Smooth muscle cell (in vitro differentiated cells): Measurements from ENCODE around the gene KLHL17. TPM values are rescaled to one million over a fixed set of nuclear protein-coding genes. Genes with fewer than 3 reads are reported as not detected.

Experiments
- DNase-seq: peaks from one replicate; lab custom pipeline; 2025; ENCODE audit not compliant: unreplicated experiment; lab: John Stamatoyannopoulos, UW
- H2AFZ ChIP-seq: fragments of 200-600 bp; sonication (generic); 2 replicates; pipeline ENCODE4 v1.6.0; 2016; ENCODE audit warnings: antibody characterized with exemption, low read depth, mild to moderate bottlenecking
- H3F3A ChIP-seq: fragments of 200-600 bp; sonication (generic); 2 replicates; pipeline ENCODE4 v1.6.0; 2017; ENCODE audit warnings: antibody characterized with exemption, low read depth
- H3K27ac ChIP-seq: fragments of 200-600 bp; sonication (generic); 2 replicates; pipeline ENCODE4 v1.5.1; 2016; ENCODE audit warnings: low read depth, mild to moderate bottlenecking
- H3K27me3 ChIP-seq: fragments of 200-600 bp; sonication (generic); 2 replicates; pipeline ENCODE4 v1.6.1; 2016; ENCODE audit warnings: low read depth, mild to moderate bottlenecking
- H3K36me3 ChIP-seq: fragments of 200-600 bp; sonication (generic); 2 replicates; pipeline ENCODE4 v1.5.1; 2016; ENCODE audit warnings: low read depth
- H3K4me1 ChIP-seq: fragments of 200-600 bp; sonication (generic); 2 replicates; pipeline ENCODE4 v1.5.1; 2016; ENCODE audit warnings: low read depth
- H3K4me2 ChIP-seq: fragments of 200-600 bp; sonication (generic); 2 replicates; pipeline ENCODE4 v1.6.0; 2016; ENCODE audit warnings: mild to moderate bottlenecking
- H3K4me3 ChIP-seq: fragments of 200-600 bp; sonication (generic); 2 replicates; pipeline ENCODE4 v1.5.1; 2016; ENCODE audit warnings: mild to moderate bottlenecking
- H3K79me2 ChIP-seq: fragments of 200-600 bp; sonication (generic); 2 replicates; pipeline ENCODE4 v1.6.0; 2016; ENCODE audit warnings: low read depth, mild to moderate bottlenecking
- H3K9ac ChIP-seq: fragments of 200-600 bp; sonication (generic); 2 replicates; pipeline ENCODE4 v1.6.0; 2016; ENCODE audit warnings: low read depth
- H3K9me3 ChIP-seq: fragments of 200-600 bp; sonication (generic); replicated peaks from 2 replicates; pipeline ENCODE4 v1.5.1; 2016; ENCODE audit warnings: low read depth
- H4K20me1 ChIP-seq: fragments of 200-600 bp; sonication (generic); 2 replicates; pipeline ENCODE4 v1.6.0; 2016; ENCODE audit warnings: low read depth
- WGBS: methylation state at CpG from one replicate; pipeline ENCODE4 v1.1.7; 2016; ENCODE audit warnings: low lambda C conversion rate; 5-methylcytosine and 5-hydroxymethylcytosine counted together
- polyA plus RNA-seq: library from polyadenylated mRNA; unstranded; fragments of >200 nt; fragmentation: Nextera tagmentation; extraction: Ambion mirVana; gene quantifications from 2 replicates; pipeline ENCODE4 v1.2.1, GENCODE V29; 2016
- total RNA-seq: library from RNA; depleted of rRNA; stranded (reverse); fragments of >200 nt; gene quantifications from 2 replicates; pipeline ENCODE4 v1.2.3, GENCODE V29; 2014
- TF ChIP-seq, protein P1 (sequence below): fragments of 200-600 bp; sonication (generic); IDR thresholded peaks from 2 replicates; pipeline ENCODE4 v1.5.1; 2017; ENCODE audit warnings: borderline replicate concordance, mild to moderate bottlenecking, antibody characterized with exemption; ENCODE audit not compliant: insufficient read depth, poor library complexity, severe bottlenecking

The KLHL17 gene
- total and polyA plus RNA-seq, 2 experiments from 2014 or later: 10.2 to 29.9 TPM

DNA sequence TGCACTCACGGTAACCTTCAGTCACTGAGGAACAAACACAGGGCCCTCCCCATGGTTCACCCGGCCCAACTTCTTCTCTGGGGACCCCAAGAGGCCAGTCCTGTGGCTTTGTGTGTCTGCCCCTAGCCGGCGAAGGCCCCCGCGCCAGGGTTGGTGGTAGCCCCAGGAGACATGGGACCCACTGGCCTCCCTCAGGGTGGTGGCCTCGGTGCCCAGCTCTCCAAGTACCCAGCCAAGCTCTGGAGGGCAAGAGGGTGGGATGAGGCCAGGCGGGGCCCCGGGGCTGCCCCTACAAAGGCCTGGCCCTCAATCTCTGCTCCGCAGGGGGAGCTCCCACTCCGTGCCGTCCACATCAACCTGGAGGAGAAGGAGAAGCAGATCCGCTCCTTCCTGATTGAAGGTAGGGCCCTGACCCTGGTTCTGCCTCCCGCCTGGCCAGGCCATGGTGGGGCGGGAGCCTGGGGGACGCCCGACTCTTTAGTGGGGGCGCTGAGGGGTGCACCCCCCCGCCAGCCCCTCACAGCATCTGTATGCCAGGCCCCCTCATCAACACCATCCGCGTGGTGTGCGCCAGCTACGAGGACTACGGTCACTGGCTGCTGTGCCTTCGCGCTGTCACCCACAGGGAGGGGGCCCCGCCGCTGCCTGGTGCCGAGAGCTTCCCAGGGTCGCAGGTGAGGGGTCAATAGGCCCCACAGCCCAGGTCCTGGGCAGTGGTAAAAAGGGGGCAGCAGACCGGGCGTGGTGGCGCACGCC lies 11.5 kb downstream of the KLHL17 start:
- H3K36me3 ChIP-seq: no peaks in the 10 kb centered on the region
- TF ChIP-seq, protein P1, sequence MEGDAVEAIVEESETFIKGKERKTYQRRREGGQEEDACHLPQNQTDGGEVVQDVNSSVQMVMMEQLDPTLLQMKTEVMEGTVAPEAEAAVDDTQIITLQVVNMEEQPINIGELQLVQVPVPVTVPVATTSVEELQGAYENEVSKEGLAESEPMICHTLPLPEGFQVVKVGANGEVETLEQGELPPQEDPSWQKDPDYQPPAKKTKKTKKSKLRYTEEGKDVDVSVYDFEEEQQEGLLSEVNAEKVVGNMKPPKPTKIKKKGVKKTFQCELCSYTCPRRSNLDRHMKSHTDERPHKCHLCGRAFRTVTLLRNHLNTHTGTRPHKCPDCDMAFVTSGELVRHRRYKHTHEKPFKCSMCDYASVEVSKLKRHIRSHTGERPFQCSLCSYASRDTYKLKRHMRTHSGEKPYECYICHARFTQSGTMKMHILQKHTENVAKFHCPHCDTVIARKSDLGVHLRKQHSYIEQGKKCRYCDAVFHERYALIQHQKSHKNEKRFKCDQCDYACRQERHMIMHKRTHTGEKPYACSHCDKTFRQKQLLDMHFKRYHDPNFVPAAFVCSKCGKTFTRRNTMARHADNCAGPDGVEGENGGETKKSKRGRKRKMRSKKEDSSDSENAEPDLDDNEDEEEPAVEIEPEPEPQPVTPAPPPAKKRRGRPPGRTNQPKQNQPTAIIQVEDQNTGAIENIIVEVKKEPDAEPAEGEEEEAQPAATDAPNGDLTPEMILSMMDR: no peak
- no peak overlapping the region for H3K9ac ChIP-seq
- DNase-seq: no peak
- no peaks in the 10 kb centered on the region for H3F3A ChIP-seq
- H3K4me2 ChIP-seq: no peak overlapping the region
- H3K4me3 ChIP-seq: no peak overlapping the region
- H3K4me1 ChIP-seq: no peaks in the 10 kb centered on the region
- H2AFZ ChIP-seq: no peak overlapping the region
- no peaks in the 10 kb centered on the region for H4K20me1 ChIP-seq
- H3K27me3 ChIP-seq: peaks cover 9% of the 10 kb centered on the region
- H3K9me3 ChIP-seq: no peaks in the 10 kb centered on the region
- WGBS: 92% methylated on average over 32 of the region's 34 CpGs
- no peaks in the 10 kb centered on the region for H3K79me2 ChIP-seq
- no peak overlapping the region for H3K27ac ChIP-seq

DNA sequence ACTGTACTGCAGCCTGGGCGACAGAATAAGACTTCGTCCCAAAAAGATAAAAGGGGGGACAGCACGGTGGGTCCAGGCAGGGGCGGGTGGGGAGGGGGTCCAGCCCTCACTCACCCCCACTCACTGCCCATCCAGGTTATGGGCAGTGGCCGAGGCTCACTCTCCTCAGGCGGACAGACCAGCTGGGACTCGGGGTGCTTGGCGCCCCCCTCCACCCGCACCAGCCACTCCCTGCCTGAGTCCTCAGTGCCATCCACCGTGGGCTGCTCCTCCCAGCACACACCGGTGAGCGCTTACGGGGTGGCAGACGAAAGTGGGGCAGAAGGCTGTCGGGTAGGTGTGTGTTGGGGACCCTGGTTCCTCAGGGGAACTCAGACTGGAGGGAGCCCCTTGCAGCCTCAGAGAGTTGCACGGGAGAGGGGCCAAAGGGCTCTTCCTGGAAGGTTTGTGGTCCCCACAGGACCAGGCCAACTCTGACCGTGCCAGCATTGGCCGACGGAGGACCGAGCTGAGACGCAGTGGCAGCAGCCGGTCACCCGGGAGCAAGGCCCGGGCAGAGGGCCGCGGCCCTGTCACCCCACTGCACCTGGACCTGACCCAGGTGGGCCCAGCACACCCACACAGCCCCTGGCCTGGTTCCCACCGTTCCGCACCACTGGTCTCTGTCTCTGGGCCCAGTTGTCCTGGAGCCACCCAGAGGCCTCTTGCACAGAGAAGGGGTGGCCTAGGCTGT lies 12.5 kb downstream of the KLHL17 start:
- no peak overlapping the region for H3K4me3 ChIP-seq
- H3K36me3 ChIP-seq: no peaks in the 10 kb centered on the region
- no peaks in the 10 kb centered on the region for H3F3A ChIP-seq
- H3K79me2 ChIP-seq: no peaks in the 10 kb centered on the region
- no peaks in the 10 kb centered on the region for H4K20me1 ChIP-seq
- H3K27me3 ChIP-seq: peaks cover 9% of the 10 kb centered on the region
- H3K9ac ChIP-seq: no peak overlapping the region
- no peak overlapping the region for H3K4me2 ChIP-seq
- WGBS: 93% methylated on average over 24 of the region's 28 CpGs
- no peak for DNase-seq
- H3K9me3 ChIP-seq: no peaks in the 10 kb centered on the region
- no peak overlapping the region for H3K27ac ChIP-seq
- no peak overlapping the region for H2AFZ ChIP-seq
- TF ChIP-seq, protein P1: no peak
- no peaks in the 10 kb centered on the region for H3K4me1 ChIP-seq

DNA sequence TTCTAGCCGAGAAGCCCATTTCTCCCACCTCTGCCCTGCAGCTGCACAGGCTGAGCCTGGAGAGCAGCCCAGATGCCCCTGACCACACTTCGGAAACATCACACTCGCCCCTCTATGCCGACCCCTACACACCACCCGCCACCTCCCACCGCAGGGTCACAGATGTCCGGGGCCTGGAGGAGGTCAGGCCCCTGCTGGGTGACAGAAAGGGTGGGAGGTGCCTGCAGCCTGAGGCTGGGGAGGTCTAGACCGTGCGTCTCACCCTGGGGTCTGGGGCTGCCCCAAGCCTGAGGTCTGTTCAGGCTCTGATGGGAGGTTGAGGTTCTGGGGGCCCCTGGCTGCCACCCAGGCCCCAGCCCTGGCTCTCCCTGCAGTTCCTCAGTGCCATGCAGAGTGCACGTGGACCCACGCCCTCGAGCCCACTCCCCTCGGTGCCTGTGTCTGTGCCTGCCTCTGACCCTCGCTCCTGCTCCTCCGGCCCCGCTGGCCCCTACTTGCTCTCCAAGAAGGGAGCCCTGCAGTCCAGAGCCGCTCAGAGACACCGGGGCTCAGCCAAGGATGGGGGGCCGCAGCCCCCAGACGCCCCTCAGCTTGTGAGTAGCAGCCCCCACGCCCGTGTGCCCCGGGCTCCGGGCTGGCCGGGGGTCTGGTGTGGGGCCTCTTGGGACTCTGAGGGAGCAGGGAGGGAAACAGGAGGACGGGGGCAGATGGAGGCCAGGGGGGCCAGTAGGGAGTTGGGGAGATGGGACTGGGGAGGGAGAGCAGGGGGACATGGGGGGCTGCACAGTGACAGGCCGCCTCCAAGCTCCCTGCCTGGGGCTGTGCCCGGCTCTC lies 13.3 kb downstream of the KLHL17 start:
- no peak overlapping the region for H3K4me2 ChIP-seq
- no peaks in the 10 kb centered on the region for H3K4me1 ChIP-seq
- H3K27ac ChIP-seq: no peak overlapping the region
- no peaks in the 10 kb centered on the region for H3K36me3 ChIP-seq
- TF ChIP-seq, protein P1: no peak
- no peaks in the 10 kb centered on the region for H3K79me2 ChIP-seq
- no peak overlapping the region for H3K9ac ChIP-seq
- DNase-seq: no peak
- no peak overlapping the region for H3K4me3 ChIP-seq
- WGBS: 91% methylated on average over 27 of the region's 28 CpGs
- no peaks in the 10 kb centered on the region for H3K9me3 ChIP-seq
- peaks cover 9% of the 10 kb centered on the region for H3K27me3 ChIP-seq
- H2AFZ ChIP-seq: no peak overlapping the region
- H3F3A ChIP-seq: no peaks in the 10 kb centered on the region
- no peaks in the 10 kb centered on the region for H4K20me1 ChIP-seq
